Smooth muscle cell (in vitro differentiated cells): ENCODE measurements around the gene RECK. TPM values are rescaled to one million over a fixed set of nuclear protein-coding genes. Genes with fewer than 3 reads are reported as not detected.

Experiments
- DNase-seq: peaks from one replicate; lab custom pipeline; 2025; ENCODE audit not compliant: unreplicated experiment; lab: John Stamatoyannopoulos, UW
- H2AFZ ChIP-seq: fragments of 200-600 bp; sonication (generic); 2 replicates; pipeline ENCODE4 v1.6.0; 2016; ENCODE audit warnings: antibody characterized with exemption, low read depth, mild to moderate bottlenecking
- H3F3A ChIP-seq: fragments of 200-600 bp; sonication (generic); 2 replicates; pipeline ENCODE4 v1.6.0; 2017; ENCODE audit warnings: antibody characterized with exemption, low read depth
- H3K27ac ChIP-seq: fragments of 200-600 bp; sonication (generic); 2 replicates; pipeline ENCODE4 v1.5.1; 2016; ENCODE audit warnings: low read depth, mild to moderate bottlenecking
- H3K27me3 ChIP-seq: fragments of 200-600 bp; sonication (generic); 2 replicates; pipeline ENCODE4 v1.6.1; 2016; ENCODE audit warnings: low read depth, mild to moderate bottlenecking
- H3K36me3 ChIP-seq: fragments of 200-600 bp; sonication (generic); 2 replicates; pipeline ENCODE4 v1.5.1; 2016; ENCODE audit warnings: low read depth
- H3K4me1 ChIP-seq: fragments of 200-600 bp; sonication (generic); 2 replicates; pipeline ENCODE4 v1.5.1; 2016; ENCODE audit warnings: low read depth
- H3K4me2 ChIP-seq: fragments of 200-600 bp; sonication (generic); 2 replicates; pipeline ENCODE4 v1.6.0; 2016; ENCODE audit warnings: mild to moderate bottlenecking
- H3K4me3 ChIP-seq: fragments of 200-600 bp; sonication (generic); 2 replicates; pipeline ENCODE4 v1.5.1; 2016; ENCODE audit warnings: mild to moderate bottlenecking
- H3K79me2 ChIP-seq: fragments of 200-600 bp; sonication (generic); 2 replicates; pipeline ENCODE4 v1.6.0; 2016; ENCODE audit warnings: low read depth, mild to moderate bottlenecking
- H3K9ac ChIP-seq: fragments of 200-600 bp; sonication (generic); 2 replicates; pipeline ENCODE4 v1.6.0; 2016; ENCODE audit warnings: low read depth
- H3K9me3 ChIP-seq: fragments of 200-600 bp; sonication (generic); replicated peaks from 2 replicates; pipeline ENCODE4 v1.5.1; 2016; ENCODE audit warnings: low read depth
- H4K20me1 ChIP-seq: fragments of 200-600 bp; sonication (generic); 2 replicates; pipeline ENCODE4 v1.6.0; 2016; ENCODE audit warnings: low read depth
- CTCF ChIP-seq: fragments of 200-600 bp; sonication (generic); IDR thresholded peaks from 2 replicates; pipeline ENCODE4 v1.5.1; 2017; ENCODE audit warnings: borderline replicate concordance, mild to moderate bottlenecking, antibody characterized with exemption; ENCODE audit not compliant: insufficient read depth, poor library complexity, severe bottlenecking
- WGBS: methylation state at CpG from one replicate; pipeline ENCODE4 v1.1.7; 2016; ENCODE audit warnings: low lambda C conversion rate; 5-methylcytosine and 5-hydroxymethylcytosine counted together
- polyA plus RNA-seq: library from polyadenylated mRNA; unstranded; fragments of >200 nt; fragmentation: Nextera tagmentation; extraction: Ambion mirVana; gene quantifications from 2 replicates; pipeline ENCODE4 v1.2.1, GENCODE V29; 2016
- total RNA-seq: library from RNA; depleted of rRNA; stranded (reverse); fragments of >200 nt; gene quantifications from 2 replicates; pipeline ENCODE4 v1.2.3, GENCODE V29; 2014

Gene RECK
- total and polyA plus RNA-seq, 2 experiments from 2014 or later: 42.9 to 50.0 TPM

- H3K9ac ChIP-seq: no peak overlapping the region
- H3F3A ChIP-seq: peaks cover 3% of the 10 kb centered on the region
- 63% methylated on average over 4 of the region's 4 CpGs for WGBS
- no peak overlapping the region for H2AFZ ChIP-seq
- H3K27me3 ChIP-seq: no peaks in the 10 kb centered on the region
- no peaks in the 10 kb centered on the region for H3K36me3 ChIP-seq
- H3K9me3 ChIP-seq: no peaks in the 10 kb centered on the region
- H3K4me2 ChIP-seq: no peak overlapping the region
- no peak overlapping the region for H3K27ac ChIP-seq
- no peak for DNase-seq
- no peak for TF ChIP-seq CTCF
- peaks cover 93% of the 10 kb centered on the region for H4K20me1 ChIP-seq
- peaks cover 34% of the 10 kb centered on the region for H3K4me1 ChIP-seq
- H3K79me2 ChIP-seq: peaks cover 68% of the 10 kb centered on the region
- no peak overlapping the region for H3K4me3 ChIP-seq
Observed at GRCh38 chr9:36049408-36049807, 12.7 kb downstream of the RECK start.

- no peak for DNase-seq
- TF ChIP-seq CTCF: no peak
- H3K79me2 ChIP-seq: peaks cover 57% of the 10 kb centered on the region
- no peaks in the 10 kb centered on the region for H3K27me3 ChIP-seq
- peaks cover 91% of the 10 kb centered on the region for H4K20me1 ChIP-seq
- H3K4me3 ChIP-seq: no peak overlapping the region
- H3F3A ChIP-seq: peaks cover 3% of the 10 kb centered on the region
- no peaks in the 10 kb centered on the region for H3K36me3 ChIP-seq
- no peak overlapping the region for H3K9ac ChIP-seq
- H3K4me2 ChIP-seq: no peak overlapping the region
- WGBS: 88% methylated on average over 3 of the region's 3 CpGs
- H3K9me3 ChIP-seq: no peaks in the 10 kb centered on the region
- H3K4me1 ChIP-seq: peaks cover 23% of the 10 kb centered on the region
- H3K27ac ChIP-seq: no peak overlapping the region
- H2AFZ ChIP-seq: no peak overlapping the region
Observed at GRCh38 chr9:36050476-36050875, 13.8 kb downstream of the RECK start.

- Histone ChIP-seq H3K79me2 (peaks cover 57% of the 10 kb centered on the region), H3K27me3 (no peaks in the 10 kb centered on the region), H3K27ac (no peak overlapping the region), H3K4me3 (no peak overlapping the region), H3K4me2 (no peak overlapping the region), H2AFZ (no peak overlapping the region), H3K36me3 (no peaks in the 10 kb centered on the region), H4K20me1 (peaks cover 90% of the 10 kb centered on the region), H3K4me1 (peaks cover 15% of the 10 kb centered on the region), H3K9me3 (no peaks in the 10 kb centered on the region), H3F3A (peaks cover 3% of the 10 kb centered on the region), H3K9ac (no peak overlapping the region)
- 78% methylated on average over 2 of the region's 2 CpGs for WGBS
- no peak for DNase-seq
- TF ChIP-seq CTCF: no peak
Observed at GRCh38 chr9:36051317-36051716, 14.6 kb downstream of the RECK start.

- Histone ChIP-seq H3F3A (peaks cover 3% of the 10 kb centered on the region), H3K79me2 (peaks cover 39% of the 10 kb centered on the region), H3K4me2 (peak overlapping the region; percentile 59), H3K27me3 (no peaks in the 10 kb centered on the region), H3K4me1 (peaks cover 8% of the 10 kb centered on the region), H2AFZ (no peak overlapping the region), H3K9ac (no peak overlapping the region), H4K20me1 (peaks cover 86% of the 10 kb centered on the region), H3K36me3 (no peaks in the 10 kb centered on the region), H3K4me3 (no peak overlapping the region), H3K9me3 (no peaks in the 10 kb centered on the region), H3K27ac (peak overlapping the region; percentile 69)
- no peak for TF ChIP-seq CTCF
- DNase-seq: no peak
- 19% methylated on average over 3 of the region's 3 CpGs for WGBS
Observed at GRCh38 chr9:36053971-36054370, 17.3 kb downstream of the RECK start.
